ENCODE data around the gene PDIA6.
"Not testable (repeated sequence)": the region's sequence is repeated elsewhere in the genome, so short reads cannot be mapped to it uniquely, and the experiment has no call there.

Gene PDIA6

DNA sequence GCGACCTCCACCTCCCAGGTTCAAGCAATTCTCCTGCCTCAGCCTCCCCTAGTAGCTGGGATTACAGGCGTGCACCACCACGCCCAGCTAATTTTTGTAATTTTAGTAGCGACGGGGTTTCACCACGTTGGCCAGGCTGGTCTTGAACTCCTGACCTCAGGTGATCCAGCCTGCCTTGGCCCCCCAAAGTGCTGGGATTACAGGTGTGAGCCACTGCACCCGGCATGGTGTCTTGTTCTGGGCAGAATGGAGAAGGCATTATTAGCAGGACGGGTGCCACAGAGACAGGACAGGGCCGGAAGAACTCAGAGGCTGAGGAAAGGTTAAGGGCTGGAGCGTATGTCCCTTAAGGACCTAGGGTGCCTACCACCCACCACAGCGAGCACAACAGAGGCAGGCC lies 31.8 kb downstream of the PDIA6 start:
- not testable (repeated sequence) for DNase-seq (ENCODE audit: low read depth)

DNA sequence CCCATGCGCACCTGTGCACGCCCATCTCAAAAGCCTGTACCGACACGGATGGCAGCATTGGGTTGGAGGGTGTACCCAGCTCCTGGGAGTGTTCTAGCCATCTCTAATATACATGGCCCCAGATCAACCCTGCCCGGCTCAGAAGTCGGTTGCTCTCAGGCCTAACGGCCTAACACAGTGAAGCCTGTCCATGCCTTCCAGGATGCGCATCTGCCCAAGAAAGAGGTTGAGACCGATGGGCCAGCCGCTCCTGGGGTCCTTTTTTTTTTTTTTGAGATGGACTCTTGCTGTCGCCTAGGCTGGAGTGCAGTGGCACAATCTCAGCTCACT lies 32.1 kb downstream of the PDIA6 start:
- no peak for DNase-seq (ENCODE audit: low read depth)

DNA sequence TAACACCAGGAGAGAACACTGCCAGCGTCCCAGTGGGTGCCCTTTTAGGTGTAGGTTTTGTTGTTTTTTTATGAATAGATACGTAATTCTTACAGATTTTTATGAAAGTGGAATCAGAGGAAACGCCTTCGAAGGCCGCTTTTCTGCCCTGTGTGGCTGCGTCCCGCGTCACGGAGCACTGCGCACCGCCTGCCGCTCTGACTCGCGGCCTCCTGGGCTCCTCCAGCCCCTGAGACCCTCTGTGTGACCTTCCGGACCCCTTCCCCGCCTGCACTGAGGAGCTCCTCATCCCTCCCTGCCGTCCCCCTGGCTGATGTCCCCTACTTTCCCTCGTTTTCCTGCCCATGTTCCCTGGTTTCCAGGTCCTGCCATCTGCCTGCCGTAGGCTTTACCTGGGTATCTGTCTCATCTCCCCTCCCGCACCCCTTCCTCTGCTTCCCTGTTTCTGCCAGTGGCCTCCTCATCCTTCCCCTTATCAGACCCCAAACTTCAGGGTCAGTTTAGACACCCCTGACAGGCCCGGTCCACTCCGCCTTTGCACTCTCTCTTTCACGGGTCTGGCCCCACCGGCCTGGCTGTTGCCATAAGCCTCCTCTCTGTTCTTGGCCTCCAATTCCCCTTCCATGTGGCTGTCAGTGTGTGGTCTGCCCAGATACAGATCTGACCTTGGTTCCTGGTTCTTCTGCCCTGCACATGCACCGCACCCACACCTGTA lies 32.7 kb downstream of the PDIA6 start:
- no peak for DNase-seq (ENCODE audit: low read depth)

DNA sequence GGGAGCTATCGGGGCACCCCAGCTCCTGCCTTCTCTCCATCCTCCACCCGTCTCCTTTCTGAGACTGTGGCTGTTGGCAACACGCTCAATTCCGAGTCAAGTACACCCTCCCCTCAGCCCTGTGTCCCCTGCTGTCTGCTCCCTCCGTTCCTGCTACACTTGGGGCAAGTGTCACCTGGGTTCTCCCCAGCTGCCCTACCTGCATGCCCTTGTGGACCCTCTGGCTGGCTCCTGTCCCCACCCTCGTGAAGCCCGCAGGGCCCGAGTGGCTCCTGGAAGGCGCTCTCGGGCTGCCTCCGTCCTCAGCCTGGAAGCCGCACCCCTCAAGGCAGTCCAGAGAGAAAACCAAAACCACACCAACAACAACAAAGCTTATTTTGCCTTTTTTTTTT lies 33.9 kb downstream of the PDIA6 start:
- no peak for DNase-seq (ENCODE audit: low read depth)

DNA sequence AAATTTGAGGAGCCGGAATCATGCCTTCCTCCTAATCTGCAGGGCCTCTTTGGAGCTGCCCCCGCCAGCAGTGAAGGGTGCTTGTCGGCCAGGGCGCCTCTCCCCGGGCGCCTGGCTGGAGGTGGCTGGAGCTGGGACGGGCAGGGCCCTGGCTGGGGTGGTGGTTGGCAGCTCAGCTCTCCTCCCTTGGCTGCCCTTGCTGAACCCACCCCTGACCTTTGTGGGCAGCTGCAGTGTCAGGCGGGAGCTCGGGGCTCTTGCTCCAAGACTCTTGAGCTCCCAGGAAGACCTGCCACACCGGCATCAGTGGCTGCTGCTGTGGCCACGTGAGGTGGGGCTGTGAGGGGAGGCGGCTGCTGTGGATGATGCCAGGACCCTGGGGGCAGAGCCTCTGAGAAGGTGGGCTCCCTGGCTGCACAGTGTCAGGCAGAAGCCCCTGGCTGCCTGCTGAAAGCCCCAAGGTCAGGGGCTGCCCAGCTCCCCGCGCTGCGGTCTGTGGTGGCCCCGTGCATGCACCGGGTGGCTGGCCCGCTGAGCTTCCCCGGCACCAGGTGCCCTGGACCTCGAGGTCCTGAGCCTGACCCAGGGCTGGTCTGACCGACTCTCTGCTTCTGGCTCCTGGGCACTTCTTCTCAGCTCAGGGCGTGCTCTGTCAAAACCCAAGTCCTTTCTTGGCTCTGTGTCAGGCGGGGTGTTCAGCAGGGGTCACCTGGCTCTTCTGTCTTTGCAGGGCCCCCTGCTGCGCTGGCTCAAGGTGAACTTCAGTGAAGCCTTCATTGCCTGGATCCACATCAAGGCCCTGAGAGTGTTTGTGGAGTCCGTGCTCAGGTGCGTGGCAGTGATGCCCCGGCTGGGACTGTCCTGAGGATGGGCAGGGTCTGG lies 34.5 kb downstream of the PDIA6 start:
- DNase-seq (ENCODE audit: low read depth): no peak

DNA sequence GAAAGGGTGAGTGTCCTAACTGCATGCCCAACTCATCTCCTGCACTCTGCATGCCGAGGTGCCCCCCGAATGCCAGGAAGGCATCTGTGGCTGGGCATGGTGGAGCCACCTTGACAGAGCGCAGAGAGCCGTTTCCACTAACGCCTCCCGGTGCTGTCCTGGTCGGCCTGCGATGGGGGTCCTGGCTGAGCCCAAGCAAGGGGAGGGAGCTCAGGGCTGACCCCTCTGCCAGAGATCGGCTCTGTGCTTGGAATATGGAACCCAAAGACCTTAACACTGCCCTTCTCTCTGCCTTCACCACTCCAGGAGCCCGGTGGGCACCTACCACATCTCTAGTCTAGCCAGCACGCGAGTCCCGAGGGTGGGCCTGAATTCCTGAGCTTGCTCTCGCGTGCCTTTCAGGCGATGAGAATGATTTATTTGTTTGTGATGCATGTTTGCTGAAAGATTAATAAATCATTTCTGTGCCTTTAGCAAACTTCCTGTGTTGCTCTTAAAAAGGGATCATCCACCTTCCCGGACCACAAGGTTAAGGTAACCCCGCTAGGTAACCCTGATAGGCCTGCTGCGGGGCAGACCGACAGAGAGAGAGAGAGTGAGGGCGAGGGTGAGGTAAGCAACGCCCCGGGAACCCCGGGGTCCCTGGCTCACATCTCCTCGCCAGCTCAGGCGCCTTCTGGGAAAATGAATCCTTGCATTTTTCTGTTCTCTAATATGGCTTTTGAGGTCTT lies 35.3 kb downstream of the PDIA6 start:
- no peak for DNase-seq (ENCODE audit: low read depth)

DNA sequence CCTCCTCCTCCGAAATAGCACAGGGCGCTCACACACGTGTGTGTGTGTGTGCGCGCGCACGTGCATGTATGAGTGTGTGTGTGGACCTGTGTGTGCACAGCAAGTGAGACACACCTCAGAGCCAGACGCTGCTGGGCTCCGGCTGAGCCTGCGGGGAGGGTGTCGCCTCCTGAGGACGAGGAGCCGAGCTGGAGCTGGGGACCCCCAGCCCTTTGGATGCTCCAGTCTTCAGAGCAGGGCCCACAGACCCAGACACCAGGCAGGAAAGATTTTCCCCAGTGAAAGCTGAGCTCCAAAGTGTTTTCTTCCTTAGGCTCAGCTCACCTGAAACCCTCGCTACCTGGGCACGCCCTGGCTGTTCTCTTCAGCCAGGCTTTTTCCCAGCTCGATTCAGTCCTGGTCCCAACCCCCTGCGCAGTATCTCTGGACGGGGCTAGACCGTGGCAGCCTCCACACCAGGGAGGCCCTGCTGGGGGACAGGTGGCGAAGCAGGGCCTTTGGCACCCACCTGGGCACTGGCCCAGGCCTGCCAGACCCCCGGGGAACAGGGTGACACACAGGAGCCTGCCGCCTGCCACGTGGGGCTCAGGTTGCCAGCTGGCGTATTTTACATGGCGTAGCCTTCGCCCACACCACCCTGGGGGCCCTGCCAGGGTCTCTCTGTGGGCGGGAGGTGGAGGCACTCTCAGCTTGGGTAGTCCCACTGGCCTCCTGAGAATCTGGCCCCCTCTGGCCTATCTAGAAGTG lies 36.2 kb downstream of the PDIA6 start:
- DNase-seq (ENCODE audit: low read depth): no peak

DNA sequence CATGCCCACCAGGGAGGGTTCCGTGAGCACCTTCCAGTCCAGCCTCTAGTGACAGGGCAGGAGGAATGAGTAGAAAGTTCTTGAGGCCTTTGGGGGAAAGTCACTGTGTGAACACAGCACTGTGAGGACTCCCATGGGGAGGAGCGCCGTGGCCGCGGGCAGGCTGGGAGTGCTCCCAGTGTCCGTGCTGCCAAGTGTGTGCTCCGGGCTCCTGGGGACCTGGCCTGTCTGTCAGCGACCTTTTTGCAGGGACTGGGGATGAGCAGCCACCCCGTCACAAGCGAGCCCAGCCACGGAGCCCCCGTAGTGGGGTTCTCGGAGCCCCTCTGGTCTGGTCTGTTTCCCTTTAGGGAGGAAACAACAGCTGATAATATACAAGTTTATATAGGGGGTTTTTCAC lies 36.8 kb downstream of the PDIA6 start:
- no peak for DNase-seq (ENCODE audit: low read depth)

DNA sequence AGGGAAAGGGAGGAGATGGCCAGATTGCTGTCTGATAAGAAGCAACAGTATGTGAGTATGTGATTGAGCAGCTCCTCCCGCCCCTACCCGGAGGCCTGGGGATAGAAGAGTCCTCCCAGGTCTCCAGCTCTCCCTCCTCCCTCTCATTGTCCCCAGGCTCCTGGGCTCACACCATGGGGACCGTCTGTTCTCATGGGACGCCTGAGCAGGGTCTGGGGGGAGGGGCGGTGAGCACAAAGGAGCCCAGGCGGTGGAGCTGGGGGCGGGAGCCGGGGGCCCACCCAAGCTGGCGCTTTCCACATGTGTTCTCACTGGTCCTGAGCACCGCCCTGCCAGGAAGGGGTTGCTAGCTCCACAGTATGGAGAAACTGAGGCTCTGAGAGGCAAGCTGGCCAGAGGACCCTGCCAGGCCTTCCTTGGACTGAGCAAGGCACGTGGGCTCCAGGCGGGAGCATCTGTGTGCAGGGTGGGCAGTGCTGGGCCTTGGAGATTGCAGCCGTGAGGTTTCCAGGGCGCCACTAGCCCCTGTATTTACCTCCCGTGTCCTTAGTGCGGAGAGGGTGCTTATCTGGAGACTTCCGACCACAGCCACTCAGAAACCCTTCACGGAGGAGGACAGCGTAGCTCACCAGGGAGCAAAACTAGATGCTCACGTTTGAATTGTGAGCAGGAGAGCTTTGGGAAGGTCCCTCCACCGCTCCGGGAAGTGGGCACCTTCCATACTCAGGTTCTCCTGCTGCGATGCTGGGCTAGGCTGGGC lies 37.4 kb downstream of the PDIA6 start:
- DNase-seq (ENCODE audit: low read depth): no peak

DNA sequence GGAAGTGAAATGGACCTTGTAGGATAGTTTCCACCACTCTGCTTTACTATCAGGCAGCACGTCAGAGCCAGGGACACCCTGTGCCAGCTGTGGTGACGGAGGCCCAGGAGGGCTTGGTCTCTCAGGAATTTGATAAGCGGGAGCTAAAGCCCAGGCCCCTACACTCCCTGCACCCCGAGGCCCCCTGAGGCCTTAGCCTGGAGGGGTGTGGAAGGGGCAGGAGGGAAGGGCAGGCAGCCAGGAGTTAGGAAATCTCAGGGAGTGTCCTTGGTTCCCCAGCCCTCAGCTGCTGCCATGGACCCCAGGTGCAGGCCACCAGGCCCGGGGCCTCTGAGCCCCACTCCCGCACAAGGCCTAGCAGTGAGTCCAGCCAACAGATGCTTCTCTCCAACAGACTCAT lies 38.2 kb downstream of the PDIA6 start:
- no peak for DNase-seq (ENCODE audit: low read depth)

DNA sequence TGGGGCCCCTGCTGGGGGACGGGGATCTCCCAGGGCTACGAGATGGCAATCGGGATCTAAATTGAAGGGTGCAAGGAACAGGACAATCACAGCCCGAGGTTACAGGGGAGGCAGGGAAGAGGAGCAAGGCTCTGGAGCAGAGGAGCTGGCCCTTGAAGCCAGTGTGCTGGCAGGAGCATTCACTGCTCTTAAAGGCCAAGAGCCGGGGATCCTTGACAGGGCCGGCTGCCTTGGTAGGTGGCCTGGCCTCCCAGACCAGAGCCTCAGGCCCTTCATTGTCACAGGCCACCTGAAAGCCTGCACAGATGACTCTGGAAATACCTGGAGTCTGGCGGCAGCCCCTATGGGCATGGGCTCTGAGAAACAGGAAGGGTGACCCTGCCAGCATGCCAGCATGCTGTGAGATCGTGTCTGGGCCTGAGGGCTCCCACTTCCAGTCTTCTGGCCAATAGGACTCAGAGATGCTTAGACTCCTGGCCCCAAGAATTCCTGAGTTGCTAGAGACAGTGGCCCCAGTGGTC lies 38.7 kb downstream of the PDIA6 start:
- no peak for DNase-seq (ENCODE audit: low read depth)

DNA sequence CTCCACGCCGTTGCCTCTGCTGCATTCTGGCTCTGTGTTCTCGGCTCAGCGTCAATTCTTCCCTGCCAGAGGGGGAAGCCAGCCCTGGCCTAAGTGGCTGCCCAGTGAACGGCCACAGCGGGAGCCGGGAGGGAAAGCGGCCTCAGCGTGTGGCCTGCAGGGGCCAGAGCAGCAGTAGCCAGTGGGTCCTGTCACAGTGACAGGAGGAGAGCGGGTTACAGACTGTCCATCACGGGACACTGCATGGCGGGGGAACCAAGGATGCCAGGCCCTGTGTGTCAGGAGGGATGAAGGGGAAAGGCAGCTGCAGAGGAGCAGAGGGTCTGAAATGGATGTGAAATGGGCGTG lies 39.7 kb downstream of the PDIA6 start:
- no peak for DNase-seq (ENCODE audit: low read depth)

DNA sequence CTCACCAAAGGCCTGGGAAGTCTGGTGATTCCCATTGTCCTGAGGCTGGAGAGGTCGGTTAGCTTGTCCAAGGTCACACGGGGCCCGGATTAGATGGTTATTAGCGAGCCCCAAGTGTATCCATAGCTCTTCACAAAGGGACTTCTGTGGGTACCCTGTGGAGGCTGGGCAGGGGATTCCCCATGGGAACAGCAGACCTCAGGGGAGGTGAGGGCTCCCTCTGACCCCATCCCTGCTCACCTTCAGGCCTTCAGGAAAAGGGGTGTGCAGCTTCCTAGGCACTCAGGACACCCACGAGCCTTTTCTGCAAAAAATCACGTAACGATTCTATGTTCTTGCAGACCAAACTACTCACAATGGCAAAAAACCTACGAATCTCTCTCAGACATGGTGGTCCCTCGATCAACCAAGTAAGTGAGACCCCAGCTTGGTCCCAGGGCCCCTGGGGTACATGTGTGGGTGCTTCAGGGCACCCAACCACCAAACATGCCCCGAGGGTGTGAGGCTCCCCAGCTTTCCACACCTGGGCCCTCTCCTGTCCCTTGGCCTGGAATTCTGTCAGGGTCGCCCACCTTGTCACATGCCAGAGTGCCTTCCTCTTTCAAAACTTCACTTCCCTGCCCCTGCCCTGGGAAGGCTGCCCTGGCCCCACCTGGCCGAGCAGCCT lies 40.3 kb downstream of the PDIA6 start:
- DNase-seq (ENCODE audit: low read depth): no peak

DNA sequence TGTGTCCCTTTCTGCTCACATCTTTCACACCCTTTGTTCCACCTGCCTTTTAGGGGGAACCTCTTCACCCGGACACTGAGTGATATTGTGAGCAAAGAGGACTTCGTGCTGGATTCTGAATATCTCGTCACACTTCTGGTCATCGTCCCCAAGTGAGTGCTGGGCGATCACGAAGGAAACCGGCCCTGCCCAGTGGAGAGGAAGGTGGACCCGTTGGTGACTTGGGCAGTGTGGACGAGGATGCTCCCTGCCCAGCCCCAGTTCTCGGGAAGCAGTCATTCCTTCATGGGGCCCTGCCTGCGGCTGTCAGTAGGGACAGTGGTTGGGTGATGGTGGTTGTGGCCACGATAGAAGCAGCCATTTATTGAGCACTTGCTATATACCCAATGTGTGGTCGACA lies 40.8 kb downstream of the PDIA6 start:
- DNase-seq (ENCODE audit: low read depth): no peak

DNA sequence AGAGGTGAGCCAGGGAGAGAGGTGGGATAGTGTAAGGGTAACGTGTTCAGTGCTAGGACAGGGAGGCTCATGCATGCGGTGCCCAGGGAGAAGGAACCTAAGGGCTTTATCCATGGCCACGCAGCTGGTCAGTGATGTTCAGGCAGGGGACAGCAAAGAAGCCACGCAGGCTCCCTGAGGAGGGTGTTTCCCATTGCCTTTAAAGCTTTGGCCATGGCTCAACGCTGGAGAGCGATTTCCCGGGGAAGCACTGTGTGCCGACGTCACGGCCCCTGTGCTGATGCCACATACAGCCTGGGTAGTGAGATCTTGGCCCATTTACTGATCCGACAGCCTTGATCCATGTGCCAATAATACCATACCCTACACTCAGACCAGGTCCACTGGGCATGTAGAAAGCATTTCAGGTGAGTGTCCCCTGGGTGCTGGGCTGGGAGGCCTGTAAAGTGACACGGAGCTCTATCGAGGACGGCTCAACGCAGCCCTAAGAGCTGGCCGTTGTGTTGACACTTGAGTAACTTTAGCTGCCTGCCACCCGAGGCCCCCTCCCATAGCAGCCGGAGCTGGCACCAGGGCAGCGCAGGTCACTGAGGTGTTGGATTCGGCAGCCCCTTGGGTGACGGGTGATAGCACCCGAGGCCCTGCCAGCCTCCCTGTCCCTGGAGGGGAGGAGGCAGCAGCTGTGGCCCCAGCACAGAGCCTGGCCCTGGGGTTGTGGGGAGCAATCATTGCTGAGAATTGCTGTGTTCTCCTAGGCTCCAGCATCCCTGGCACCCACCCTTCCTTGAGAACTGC lies 41.4 kb downstream of the PDIA6 start:
- DNase-seq (ENCODE audit: low read depth): no peak

DNA sequence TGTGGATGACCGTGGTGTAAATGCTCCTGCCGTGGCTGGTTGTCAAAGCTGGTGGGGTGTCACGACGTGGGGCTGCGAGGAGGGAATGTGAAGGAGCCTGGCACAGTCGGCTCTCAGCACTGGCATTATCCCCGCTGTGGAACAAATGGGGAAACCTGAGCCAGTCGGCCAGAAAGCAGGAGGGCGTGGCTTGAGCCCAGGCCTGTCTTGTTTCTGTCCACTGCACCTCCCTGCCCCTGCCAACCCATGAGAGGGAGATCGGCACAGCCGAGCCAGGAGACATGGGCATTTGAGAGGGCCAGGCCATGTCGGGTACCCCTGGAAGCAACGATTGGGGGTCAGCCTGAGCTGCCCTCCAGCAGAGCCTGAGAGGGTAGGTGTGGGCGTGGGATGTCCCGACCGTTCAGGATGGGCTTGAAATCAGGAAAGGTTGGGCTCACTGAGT lies 44.5 kb downstream of the PDIA6 start:
- no peak for DNase-seq (ENCODE audit: low read depth)

DNA sequence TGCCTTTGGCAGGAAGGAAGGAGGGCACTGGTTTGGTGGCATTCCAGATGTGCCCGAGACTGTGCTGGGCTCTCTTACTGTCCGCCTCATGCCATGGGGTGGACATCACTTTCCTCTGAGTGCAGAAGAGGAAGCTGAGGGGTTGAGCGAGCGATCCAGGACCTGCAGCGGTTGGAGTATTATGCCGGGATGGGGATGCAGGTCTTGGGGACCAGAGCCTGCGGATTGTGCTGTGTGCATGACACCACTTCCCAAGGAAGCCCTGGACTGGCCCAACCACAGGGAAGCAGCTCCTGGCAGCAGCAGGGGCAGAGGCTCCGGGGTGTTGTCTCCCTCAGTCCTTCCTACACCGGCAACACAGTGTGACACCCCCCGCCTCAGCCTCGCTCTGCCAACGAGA lies 46.7 kb downstream of the PDIA6 start:
- DNase-seq (ENCODE audit: low read depth): no peak

DNA sequence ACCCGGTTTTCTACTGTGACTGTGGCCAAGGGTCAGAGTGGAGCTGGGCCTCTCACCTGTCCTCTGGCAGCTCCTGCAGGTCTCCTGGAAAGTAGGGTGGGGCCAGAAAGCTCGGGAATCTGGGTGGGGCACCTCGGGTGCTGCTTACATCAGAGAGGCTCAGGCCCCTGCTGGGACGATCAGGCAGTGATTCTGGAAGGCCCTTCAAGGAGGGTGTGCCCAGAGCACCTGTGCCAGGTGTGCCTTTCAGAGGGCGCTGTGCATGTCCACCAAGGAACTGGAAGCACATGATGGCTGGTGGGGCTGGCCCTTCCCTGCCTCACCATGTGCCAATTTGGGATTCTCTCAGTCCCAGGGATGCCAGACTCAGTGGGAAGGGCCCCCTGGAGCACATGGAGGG lies 47.1 kb downstream of the PDIA6 start:
- no peak for DNase-seq (ENCODE audit: low read depth)

DNA sequence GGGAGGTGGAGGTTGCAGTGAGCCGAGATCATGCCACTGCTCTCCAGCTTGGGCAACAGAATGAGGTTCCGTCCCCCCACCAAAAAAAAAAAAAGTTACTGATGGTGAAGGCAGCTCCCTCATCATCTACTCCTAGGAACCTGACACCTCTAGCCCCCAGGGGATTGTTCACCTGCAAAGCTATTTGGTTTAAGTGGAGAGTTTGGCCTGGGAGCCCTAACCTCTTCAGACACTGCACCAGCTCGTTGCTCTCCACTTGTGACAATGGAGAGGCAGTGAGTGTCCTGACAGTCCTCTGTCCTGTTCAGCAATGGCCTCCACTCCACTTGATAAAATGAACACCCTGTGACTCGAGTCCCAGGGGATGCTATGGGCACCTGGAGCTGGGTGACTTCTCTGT lies 47.7 kb downstream of the PDIA6 start:
- no peak for DNase-seq (ENCODE audit: low read depth)
